ENCODE results near the gene EFNA1. TPM values are rescaled to one million over a fixed set of nuclear protein-coding genes. Genes with fewer than 3 reads are reported as not detected.

The EFNA1 gene
- total and polyA plus RNA-seq, 2 donors (not counting 3 experiments of a cell fraction or from before 2014, with no cell fraction given), result 107 to 289 TPM

DNA sequence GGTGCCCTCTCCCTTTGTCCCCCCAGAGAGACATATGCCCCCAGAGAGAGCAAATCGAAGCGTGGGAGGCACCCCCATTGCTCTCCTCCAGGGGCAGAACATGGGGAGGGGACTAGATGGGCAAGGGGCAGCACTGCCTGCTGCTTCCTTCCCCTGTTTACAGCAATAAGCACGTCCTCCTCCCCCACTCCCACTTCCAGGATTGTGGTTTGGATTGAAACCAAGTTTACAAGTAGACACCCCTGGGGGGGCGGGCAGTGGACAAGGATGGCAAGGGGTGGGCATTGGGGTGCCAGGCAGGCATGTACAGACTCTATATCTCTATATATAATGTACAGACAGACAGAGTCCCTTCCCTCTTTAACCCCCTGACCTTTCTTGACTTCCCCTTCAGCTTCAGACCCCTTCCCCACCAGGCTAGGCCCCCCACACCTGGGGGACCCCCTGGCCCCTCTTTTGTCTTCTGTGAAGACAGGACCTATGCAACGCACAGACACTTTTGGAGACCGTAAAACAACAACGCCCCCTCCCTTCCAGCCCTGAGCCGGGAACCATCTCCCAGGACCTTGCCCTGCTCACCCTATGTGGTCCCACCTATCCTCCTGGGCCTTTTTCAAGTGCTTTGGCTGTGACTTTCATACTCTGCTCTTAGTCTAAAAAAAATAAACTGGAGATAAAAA, 40.7 kb upstream of the EFNA1 start:
- H3K9ac ChIP-seq (replicated peaks; ENCODE audit: extremely low read depth, insufficient read depth, low read length), result no peak overlapping the region

More for the DNA sequence above, 40.7 kb upstream of the EFNA1 start:
- ChIA-PET POLR2A (no interaction called here), CTCF (interaction anchor here (1.5 to 3.1 kb wide), 5 partner anchors 11 to 180 kb away, joined by 6 to 67 read pairs (median 24); partner anchors contain the start of gene KRTCAP2)
- no peaks in the 10 kb centered on the region for H3K9me3 ChIP-seq (replicated peaks; ENCODE audit: control insufficient read depth, insufficient read depth, low read length)
- no peak overlapping the region for H3K27ac ChIP-seq (ENCODE audit: insufficient read depth, low read depth, low read length)
- no peak overlapping the region for H2AFZ ChIP-seq (ENCODE audit: low read depth, low read length)
- no peak overlapping the region for H3K4me2 ChIP-seq (ENCODE audit: insufficient read depth, low read length)
- no peaks in the 10 kb centered on the region for H3K9me1 ChIP-seq (replicated peaks; ENCODE audit: control insufficient read depth, extremely low read depth, insufficient read depth, low read length)
- dilution Hi-C loops (cut with MboI; ENCODE audit: extremely low pct_ligation_motif_present, low sequenced_read_pairs) (no loop called here), intact Hi-C loops (cut with micrococcal nuclease) (loop anchor here (1.0 kb wide), 1 partner anchor 528 kb away; no protein-coding TSS in a partner anchor)
- no peaks in the 10 kb centered on the region for H3K79me2 ChIP-seq (ENCODE audit: control insufficient read depth, insufficient read depth, low read length)
- no peak overlapping the region for H3K4me3 ChIP-seq (replicated peaks in 1 of 3; ENCODE audit: insufficient read depth in 1 of 3, low read depth in 1 of 3, low read length in 3 of 3)
- peaks cover 12 to 15% of the 10 kb centered on the region in 2 experiments for H3K27me3 ChIP-seq (ENCODE audit: control insufficient read depth in 2 of 2, insufficient read depth in 2 of 2, low read length in 2 of 2)
- TF ChIP-seq FOS (IDR thresholded peaks at IDR 0.05; ENCODE audit: borderline replicate concordance, insufficient read depth, low read length) (no peak), POLR2AphosphoS5 (IDR thresholded peaks at IDR 0.05; ENCODE audit: insufficient read depth, low read depth, low read length) (no peak), MYC (IDR thresholded peaks at IDR 0.05; ENCODE audit: low read depth, low read length) (no peak), POLR2A (IDR thresholded peaks at IDR 0.05; ENCODE audit: low read depth, low read length) (no peak), EZH2 (IDR thresholded peaks at IDR 0.05; ENCODE audit: borderline replicate concordance, low read depth, low read length, severe bottlenecking) (no peak), GATA2 (IDR thresholded peaks at IDR 0.05; ENCODE audit: insufficient read depth, insufficient read length, low read depth, low read length) (no peak), JUN (IDR thresholded peaks at IDR 0.05; ENCODE audit: borderline replicate concordance, insufficient read depth, insufficient read length, low read depth) (no peak)
- TF ChIP-seq, protein P1, sequence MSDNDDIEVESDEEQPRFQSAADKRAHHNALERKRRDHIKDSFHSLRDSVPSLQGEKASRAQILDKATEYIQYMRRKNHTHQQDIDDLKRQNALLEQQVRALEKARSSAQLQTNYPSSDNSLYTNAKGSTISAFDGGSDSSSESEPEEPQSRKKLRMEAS (IDR thresholded peaks at IDR 0.05; ENCODE audit: insufficient read depth, insufficient read length), result no peak
- TF ChIP-seq, protein P2, sequence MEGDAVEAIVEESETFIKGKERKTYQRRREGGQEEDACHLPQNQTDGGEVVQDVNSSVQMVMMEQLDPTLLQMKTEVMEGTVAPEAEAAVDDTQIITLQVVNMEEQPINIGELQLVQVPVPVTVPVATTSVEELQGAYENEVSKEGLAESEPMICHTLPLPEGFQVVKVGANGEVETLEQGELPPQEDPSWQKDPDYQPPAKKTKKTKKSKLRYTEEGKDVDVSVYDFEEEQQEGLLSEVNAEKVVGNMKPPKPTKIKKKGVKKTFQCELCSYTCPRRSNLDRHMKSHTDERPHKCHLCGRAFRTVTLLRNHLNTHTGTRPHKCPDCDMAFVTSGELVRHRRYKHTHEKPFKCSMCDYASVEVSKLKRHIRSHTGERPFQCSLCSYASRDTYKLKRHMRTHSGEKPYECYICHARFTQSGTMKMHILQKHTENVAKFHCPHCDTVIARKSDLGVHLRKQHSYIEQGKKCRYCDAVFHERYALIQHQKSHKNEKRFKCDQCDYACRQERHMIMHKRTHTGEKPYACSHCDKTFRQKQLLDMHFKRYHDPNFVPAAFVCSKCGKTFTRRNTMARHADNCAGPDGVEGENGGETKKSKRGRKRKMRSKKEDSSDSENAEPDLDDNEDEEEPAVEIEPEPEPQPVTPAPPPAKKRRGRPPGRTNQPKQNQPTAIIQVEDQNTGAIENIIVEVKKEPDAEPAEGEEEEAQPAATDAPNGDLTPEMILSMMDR (IDR thresholded peaks at IDR 0.05; ENCODE audit: extremely low read depth in 1 of 2, insufficient read depth in 1 of 2, low read depth in 1 of 2, low read length in 2 of 2), result no peak
- DNase-seq (ENCODE audit: low read depth, low spot score) (no peak), FAIRE-seq (no peak)
- no TSS peak for BruUV-seq (replicated peaks)
- no peaks in the 10 kb centered on the region for H4K20me1 ChIP-seq (replicated peaks; ENCODE audit: control insufficient read depth, extremely low read depth, insufficient read depth, low read length)
- H3K4me1 ChIP-seq (ENCODE audit: control insufficient read depth, extremely low read depth, insufficient read depth, low read length), result peaks cover 10% of the 10 kb centered on the region
- H3K36me3 ChIP-seq (ENCODE audit: control insufficient read depth in 2 of 2, extremely low read depth in 1 of 2, insufficient read depth in 2 of 2, low read length in 2 of 2), result no peaks in the 10 kb centered on the region
